Activated CD4-positive, CD25-positive, alpha-beta regulatory T cell treated with anti-CD3 and anti-CD28 coated beads, Interleukin-2, amount 50 U/mL, for 72 hours (primary cell): Measurements from ENCODE around the gene ALG2.

Experiments
- DNase-seq: peaks from one replicate; pipeline ENCODE4 v3.0.0; 2021

ALG2 gene

DNA sequence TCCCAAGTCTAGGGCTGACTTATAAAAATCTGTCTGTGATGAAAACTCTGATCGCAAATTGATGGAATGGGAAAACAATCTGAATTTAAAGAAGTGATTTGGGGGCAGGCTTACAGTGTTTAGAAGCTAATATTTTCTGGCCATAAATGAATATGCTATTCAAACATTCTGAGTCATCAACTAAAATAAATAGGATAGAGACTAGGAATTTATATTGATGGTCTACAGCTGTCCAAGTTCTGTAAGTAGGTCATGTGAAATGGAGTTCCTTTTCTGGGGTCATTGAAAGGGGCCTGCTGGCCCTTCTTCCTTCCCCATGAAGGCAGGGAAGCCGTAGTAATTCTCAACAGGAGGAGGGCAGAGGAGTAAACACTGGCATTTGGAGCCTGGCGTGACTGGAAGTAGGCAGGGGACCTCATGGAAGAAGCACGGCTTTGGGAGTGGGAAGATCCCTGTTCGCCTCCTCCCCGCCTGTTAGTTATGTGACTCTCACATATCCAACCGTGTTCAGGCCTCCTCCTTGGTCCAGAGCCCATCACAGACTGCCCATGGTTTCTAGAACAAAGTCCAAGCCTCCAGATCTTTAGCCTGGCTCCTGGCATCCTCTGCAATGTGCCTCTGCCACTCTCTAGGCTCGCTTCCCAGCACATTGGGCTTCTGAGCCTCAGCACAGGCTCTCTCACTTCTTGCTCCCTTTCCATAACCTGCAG, 31.7 kb downstream of the ALG2 start:
- DNase-seq: no peak

DNA sequence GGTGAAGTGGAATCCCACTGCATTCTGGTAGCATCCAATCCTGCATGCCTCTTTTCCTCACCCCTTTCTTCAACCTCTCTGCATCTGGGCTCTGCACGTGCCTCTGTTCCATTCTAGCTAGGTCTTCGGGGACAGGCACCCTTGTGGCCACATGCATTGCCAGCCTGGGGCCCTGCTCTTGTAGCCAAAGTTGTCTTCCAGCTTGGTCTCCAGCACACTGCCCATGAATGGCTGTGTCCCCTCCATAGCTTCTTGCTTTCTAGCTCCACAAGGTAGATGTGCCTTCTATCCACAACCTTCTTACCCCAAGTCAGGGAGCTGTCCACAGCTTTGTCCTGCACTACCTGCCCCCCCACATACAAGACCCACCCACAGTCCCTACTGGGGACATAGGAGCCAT, 32.6 kb downstream of the ALG2 start:
- DNase-seq: no peak

DNA sequence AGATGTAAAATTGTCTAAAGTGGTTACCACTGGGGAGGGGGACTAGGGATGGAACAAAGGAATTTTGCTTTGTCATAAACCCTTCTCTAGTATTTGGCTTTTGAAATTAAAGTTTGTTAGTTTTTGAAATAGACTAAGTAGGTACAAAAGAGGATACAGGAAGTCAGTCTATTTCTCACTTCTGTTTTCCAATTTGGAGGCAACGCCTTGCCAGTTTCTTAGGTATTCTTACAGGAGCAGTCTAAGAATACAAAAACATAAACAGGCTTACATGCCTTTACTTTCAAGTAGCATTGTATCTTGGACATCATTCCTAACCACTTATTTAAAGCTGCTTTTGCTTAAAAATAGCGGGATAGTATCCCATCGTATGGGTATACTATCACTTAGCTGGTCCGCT, 34.4 kb downstream of the ALG2 start:
- DNase-seq: no peak

DNA sequence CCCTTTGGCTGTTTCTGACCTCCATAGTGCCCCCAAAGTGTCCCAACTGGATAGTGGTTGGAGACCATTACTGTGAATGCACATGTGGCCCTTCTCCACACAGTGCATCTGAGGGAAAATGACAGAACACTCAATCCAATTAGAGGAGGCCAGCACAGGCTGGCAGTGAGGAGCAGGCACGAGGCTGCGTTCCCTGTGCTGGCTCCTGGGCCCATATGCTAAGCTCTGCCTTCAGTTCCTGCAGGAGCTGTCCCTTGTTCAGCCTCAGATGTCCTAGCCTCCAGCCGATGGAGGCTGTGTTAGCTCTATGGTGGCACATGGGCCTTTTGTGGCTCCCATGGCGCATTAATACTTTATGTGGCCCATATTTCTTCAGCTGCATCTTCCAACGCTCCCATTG, 35.8 kb downstream of the ALG2 start:
- no peak for DNase-seq

DNA sequence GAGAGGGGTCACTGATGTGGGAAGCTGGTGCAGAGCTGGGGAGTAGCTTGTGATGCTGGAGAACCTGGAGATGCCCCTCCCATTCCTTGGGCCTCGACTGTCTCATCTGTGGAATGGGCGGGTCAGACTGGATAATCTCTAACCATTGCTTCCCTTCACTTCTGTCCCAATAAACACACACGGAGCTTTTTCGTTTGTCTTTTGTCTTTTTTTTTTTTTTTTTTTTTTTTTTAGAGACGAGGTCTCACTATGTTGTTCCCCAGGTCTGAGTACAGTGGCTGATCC, 36.5 kb downstream of the ALG2 start:
- no peak for DNase-seq

DNA sequence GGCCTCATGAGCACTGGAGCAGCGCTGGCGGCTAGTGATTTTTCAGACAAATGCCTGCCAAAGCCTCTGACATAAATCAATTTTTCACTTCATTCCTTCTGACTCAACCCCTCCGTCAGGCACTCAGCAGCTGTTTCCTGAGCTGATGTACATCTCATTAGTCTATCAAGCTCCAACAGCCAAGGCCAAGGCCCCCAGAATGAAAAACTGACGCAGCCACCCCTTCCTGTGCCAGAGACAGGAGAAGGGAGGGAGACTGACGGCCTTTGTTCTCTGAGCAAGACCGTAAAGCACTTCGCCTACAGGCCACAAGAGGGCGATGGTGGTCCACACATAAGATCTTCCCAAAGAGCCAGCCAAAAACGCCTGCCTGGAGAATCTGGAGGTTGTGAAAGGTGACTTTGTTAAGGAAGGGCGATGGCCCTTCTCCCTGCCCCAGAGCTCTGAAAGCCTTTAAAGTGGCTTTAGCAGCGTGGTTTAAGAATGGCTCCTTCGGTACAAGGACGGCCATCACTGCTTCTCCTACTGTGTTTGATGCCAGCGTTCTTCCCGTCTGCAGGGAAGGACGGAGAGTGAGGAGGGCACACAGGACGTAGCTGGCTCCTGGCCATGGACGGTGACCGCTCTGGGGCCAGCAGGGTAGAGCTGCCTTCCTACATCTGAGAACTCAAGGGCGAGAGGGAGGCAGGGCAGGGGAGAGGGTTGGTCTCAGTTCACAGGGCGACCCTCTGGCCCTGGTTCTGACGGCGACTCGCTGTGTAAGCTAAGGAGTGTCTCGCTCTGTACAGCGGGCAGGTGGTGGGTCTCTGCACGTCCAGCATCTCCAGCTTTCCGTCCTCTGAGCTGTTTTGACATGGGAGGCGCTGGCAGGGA, 37.0 kb downstream of the ALG2 start:
- peak; percentile 69 for DNase-seq

DNA sequence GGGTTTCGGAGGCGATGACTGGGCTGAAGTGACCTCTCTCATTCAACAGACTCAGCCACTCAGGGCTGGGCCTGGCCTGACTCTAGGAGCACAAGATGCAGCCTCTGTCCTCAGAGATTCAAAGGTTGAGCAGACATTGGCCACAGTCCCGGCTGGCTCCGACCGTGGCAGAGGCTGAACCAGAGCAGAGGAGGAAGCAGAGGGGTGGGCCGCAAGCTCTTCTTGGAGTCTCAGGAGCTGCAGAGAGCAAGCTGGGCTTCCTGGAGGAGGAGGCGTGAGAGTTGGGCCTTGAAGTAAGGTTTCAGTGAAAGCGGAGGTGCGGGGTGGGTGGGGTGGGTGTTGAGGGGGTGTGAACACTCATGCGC, 37.6 kb downstream of the ALG2 start:
- no peak for DNase-seq

DNA sequence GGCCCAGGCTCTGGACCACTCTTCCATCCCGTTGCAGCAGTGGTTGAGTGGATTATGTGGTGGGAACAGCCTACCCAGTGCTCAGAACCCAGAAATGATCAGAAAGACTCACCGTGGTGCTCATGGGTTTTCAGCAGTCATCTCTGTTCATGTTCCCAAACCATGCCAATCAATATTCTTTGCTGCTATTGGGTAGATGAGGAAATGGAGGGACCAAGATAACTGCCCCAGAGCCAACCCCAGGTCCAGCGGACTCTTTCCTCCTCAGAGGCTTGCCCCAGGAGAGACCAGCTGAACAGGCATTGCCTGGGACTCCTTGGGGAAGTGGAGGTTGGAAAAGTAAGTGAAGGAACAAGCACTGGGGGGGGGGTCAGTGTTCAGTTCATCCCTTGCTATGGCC, 38.1 kb downstream of the ALG2 start:
- DNase-seq: no peak

DNA sequence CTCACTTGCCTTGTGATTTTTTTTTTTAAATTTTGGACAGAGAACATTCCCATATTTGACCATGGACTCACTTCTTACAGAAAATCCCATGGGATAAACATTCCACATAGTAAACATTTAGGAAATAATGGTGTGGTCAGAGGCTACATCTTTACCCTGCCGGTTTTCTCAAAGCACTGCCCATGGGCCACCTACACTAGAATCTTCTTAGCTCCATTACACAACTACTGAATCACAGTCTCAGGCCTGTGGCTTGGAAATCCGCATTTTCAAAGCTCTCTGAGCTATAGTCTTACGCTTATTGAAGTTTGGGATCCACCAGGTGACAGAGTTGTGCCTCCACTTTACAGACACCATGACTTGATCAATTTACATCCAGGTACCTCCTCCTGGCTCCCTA, 39.4 kb downstream of the ALG2 start:
- no peak for DNase-seq

DNA sequence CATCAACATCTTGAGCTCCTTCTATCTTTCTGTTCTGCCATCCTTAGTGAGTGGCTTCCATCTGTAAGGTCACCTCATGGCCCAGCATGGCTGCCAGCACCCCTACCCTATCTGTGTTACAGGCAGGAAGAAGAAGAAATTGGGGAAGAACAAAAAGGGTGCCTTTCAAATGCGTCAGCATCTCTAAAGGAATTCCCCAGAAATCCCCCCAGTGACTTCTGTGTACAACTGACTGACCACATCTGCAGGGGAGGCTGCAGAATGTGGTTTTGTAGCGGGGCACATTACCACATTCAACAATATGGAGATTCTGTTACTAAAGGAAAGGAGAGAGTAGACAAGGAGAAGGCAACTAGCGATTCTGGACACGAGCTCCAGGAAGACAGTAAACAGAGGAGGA, 40.1 kb downstream of the ALG2 start:
- no peak for DNase-seq

DNA sequence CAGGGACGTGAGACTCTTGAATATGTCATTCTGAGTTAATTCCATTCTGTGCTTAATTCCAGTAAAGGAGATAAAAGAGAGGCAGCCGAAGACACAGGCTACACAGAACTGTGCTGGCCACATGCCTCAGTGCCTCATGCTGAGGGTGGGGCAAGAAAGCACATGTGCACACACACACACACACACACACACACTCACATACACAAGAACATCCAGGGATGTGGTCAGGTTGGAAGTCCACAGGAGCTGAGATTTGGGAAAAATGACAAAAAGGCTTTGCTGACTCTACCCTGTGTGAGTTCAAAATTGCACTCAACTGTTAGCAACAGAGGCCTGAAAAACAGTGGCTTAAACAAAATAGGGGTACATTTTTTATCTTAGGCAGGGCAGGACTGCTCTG, 40.5 kb downstream of the ALG2 start:
- DNase-seq: no peak

DNA sequence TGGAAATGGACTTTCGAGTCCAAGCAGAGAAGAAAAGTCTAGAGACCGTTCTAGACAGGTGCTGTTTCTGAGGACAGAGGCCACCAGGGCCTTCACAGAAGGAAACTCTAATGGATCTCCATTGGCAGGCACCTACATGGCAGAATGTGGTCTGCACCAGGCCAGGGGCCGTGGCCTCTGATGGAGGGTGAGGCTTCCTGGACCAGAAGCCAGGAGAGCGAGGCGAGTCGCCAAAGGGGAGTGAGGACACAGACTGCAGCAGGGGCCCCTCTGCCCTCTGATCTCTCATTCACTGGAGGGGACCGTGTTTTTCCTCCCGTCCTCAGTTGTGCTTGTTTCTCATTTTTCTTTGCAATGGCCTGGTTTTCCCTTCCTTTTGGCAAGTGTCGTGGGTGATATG, 41.1 kb downstream of the ALG2 start:
- no peak for DNase-seq

DNA sequence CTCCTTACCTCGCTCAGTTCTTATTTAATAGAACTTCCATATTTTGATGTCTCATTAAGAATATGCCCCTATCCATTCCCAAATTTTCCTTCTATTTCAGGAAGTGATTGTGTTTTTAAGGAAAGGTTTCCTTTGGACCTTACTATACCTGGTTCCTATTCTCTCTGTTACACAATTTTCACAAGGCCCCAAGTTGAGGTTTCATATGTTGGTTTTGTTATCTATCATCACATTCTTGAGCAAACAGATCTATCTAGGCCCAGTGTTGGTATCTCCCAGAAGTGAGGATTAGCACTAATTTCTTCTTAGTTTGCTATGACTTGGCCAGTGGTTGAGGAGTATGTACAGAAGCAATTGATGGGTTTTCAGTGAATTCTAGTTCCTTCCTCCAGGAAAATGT, 41.5 kb downstream of the ALG2 start:
- DNase-seq: no peak

DNA sequence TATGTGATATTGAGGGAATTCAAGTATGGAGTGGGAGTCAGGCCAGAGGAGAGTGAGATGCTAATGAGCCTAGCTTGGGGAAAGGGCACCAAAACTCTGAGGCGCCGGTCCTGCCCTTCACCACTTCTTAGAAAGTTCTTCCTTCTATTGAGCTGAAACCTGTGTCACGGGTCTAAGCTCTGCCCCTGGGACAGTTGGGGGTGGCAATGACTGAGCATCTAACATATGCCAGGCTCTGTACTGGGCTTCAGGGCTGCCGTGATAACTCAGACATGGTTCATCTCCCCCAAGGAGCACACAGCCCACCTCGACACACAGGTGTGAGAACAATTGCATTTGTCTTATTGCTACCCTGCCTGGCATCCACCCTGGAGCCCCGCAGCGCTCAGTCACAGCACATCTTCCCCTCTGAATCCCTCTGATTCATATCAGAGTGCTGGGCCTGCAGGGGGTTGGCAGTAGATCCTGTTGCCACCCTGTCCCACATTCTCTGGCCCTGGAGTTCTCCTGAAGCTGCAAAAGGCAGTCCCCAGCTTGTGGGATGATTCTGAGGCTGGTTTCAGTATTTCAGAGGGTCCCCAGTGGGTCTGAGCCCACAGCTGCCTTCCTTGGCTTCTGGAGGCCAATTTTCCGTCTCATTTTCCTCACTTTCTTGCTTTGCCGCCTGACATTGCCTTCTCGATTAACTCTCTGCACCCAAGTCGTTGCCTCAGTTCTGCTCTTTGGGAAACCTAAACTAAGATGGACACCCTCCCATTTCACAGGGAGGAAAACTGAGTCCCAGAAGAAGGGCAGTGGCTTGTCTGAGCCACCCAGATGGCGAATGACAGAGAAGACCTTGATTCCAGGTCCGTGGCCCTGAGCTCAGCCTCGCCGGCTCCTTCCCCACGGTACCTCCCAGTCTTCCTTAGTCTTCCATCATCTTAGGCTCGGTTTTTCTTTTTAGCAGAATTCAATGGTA, 42.5 kb downstream of the ALG2 start:
- no peak for DNase-seq

DNA sequence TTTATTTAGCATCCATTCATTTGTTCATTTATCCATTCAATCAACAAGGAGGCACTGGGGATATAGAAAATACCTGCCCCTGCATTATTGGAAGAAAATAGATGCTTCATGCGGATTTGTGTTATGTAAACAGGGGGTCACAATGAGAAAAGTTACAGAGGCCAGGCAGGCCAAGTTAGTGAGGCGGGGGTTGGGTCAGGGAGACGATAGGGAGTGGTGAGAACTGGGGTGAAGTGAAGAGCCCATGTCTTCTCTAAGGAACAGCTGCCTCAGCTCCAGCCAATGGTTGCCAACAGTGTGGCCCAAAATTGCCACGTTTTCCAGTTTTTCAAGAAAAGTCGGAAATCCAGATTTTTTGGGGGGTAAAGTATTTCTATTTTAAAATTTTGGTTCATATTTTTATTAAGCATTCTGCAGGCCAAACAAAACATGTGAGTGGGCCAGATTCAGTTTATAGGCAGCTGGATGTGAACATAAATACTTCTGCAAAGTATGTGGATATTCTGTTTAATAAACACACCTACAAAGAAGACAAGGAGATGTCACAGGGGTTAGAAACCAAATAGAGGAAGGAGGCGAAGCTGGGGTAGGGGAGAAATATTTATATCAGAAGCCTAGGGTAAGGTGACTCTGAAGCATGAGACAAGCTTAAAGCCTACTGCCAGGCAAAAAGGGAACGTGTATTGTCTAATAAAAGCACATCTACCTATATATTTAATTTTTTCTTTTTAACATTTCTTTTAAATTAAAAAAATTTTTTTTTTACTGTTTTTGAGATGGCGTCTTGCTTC, 44.0 kb downstream of the ALG2 start:
- DNase-seq: no peak

DNA sequence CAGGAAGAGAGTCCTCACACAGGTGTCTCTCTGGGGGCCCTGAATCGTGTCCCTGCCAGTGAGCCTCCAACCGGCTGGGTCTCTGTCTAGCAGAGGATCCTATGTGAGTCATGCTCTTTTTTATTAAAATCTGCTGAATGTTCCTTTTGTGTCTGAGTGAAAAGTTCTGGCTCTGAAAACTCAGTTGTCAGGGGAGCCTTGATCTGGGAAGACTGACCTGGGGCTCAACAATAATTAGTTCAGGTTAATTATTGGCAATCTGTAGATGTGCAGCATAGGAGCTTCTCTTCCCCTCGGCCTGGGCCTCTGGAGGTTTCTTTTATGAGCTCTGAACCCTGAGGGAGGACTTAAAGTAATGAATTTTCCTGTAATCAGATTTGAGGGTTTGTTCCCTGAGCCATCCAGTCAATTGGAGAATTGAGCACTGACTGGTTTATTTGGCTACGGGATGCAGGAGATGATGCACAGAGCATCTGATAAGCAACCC, 45.2 kb downstream of the ALG2 start:
- no peak for DNase-seq

DNA sequence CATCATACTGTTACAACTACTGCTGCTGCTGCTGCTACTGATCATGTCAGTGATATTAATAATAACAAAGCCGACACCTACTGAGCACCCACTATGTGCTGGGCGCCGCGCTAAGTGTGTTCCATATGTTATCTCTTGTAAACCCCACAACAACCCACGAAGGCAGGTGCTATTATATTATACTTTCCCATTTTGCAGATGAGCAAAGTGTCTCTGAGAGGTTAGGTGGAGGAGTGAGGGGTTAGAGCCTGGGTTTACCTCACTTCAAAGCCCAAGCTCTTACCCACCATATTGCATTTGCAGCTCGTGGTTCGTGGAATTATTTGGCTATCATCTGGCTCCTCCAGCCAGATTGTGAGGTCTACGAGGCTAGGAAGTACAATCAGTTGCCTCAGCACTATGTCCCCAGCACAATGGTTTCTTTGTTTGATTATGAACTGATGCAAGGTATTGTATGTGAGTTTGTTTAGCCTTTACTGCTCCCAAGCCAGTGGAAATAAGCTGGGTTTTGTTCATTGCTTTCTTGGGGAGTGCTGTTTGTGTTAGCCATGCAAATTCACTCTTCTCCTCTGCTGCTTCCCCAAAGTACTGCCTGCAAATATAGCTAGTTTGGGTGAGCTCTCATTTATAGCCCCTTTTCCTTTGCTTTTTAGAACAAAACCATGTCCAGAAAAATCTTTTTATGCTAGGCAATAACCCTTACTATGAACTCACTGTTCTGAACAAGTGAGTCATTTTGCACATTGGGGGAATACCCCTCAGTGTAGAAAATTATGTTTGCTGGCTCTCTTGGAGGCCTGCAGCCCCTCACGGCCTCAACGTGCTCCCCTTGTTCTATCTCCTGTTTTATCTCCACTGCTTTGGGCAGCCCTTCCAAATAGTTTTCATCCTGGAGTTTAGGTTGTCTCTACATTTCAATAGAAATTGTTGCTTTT, 47.9 kb downstream of the ALG2 start:
- DNase-seq: no peak

DNA sequence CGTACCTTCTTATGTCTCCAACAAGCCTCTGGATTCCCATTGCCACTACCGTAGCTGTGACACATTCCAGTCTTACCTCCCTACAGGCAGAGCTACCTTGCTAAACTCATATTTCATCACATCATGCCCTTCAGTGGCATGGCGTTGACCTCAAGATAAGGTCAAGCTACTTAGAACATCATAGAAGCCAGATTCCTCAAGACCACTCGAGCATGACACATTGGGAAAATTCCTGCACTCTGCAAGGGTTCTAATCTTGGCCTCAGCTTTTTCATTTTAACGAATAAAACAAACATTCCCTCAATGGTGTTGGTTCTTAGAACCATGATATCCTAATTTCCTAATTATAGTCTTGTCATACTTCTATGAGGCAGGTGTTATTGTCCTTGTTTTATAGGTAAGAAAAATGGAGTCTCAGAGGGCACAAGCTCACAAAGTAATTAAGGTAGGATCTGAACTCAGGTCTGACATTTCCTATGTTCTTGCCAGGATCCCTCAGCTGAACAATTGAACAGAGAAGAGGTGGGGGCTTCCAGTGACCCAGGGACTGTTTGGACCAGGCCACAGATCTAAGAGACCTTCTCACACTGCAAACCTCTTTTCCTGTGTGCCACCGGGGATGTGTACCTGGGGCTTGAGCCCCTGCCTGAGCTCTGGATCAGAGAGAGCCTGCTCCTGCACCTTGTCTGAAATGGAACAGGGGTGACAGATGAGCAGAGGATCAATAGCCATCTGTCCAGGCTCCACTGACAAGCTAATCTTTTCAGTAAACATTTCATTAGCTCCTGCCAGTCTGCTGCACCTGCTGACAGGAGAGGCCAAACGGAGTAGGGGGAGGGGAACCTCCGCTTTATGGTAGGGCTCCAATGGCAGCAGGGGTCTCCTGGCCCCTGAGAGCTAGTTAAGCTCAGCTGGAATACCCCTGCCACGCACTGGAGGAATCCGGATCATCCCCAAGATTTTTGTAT, 49.3 kb downstream of the ALG2 start:
- DNase-seq: no peak

DNA sequence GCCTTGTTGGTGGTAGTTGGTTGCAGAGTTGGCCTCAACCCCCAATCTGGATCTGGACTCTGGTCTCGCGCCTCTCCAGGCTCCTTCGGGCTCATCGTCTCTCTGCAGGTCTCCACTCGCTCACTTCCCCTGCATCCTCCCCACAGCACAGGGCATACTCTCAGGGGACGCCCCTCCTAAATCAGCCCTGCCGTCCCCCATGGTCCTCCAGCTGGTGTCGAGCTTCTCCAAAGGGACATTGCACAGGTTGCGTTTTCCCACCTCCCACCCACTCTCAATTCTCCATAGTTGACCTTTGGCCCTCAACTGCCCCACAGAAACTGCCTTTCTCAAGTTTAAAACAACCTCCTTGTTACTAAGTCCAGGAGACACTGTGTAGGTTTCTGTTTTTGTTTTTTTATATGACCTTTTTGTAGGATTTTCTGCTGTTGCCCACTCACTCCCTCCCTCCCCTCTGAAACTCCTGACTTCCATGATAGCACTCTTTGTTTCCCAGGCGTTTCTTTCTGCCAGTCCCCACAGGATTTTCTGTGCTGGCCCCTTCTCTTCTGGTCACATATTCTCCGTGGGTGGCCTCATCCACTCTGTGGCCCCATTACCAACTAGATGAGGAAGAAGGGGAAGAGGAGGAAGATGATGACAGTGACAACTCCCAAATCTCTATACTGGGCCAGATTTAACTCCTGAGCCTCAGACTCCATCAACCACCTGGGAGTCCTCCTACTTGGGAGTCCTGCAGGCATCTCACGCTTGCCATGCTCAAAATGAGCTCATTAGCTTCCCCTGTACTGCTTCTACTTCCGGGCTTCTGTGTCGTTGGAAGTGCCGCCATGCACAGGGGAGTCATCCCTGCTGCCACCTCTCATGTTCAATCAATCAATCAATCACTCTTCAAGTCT, 50.3 kb downstream of the ALG2 start:
- no peak for DNase-seq
